B cell (primary cell): ENCODE results near the gene VSIG10. TPM values are rescaled to one million over a fixed set of nuclear protein-coding genes. Genes with fewer than 3 reads are reported as not detected.

ENCODE experiments used
- ATAC-seq: fragments of 200-7000 bp; cut with Tn5 transposase; one replicate; pipeline ENCODE4 v1.10.0; 2021; ENCODE audit warnings: low read depth, mild to moderate bottlenecking, moderate number of reproducible peaks, moderate library complexity
- CTCF ChIA-PET: fragments of 350-600 bp; sonication (Branson Sonifier 250); formaldehyde crosslinking; loops from one replicate; lab custom pipeline; 2021; ENCODE audit warnings: antibody characterized with exemption, inconsistent platforms; lab: Charles Lee
- POLR2A ChIA-PET: fragments of 350-600 bp; sonication (Branson Sonifier 250); formaldehyde crosslinking; loops from one replicate; lab custom pipeline; 2021; ENCODE audit warnings: antibody characterized with exemption; lab: Charles Lee
- DNase-seq: peaks from one replicate; pipeline ENCODE4 v3.0.0; 2013
- H2AFZ ChIP-seq: 2 replicates; pipeline ENCODE4 v1.6.1; 2012; ENCODE audit warnings: mild to moderate bottlenecking, low read depth, low read length; ENCODE audit not compliant: insufficient read depth, poor library complexity, severe bottlenecking
- H3K27ac ChIP-seq, 2 donors: 1 replicate in 1 of 2; 2 replicates in 1 of 2; pipeline ENCODE4 v1.5.1; 2012 to 2013; ENCODE audit warnings: low read length in 2 of 2, mild to moderate bottlenecking in 2 of 2, moderate library complexity in 1 of 2
- H3K27me3 ChIP-seq, 4 experiments: fragments of 200-600 bp in 1 of 4; sonication (generic) in 1 of 4; replicated peaks in 1 of 4; 1 replicate in 2 of 4; 2 replicates in 2 of 4; pipeline versions ENCODE4 v1.6.1 to v1.7.0; 2013 to 2016; ENCODE audit warnings: low read length in 3 of 4, mild to moderate bottlenecking in 2 of 4, mixed read lengths in 1 of 4, moderate library complexity in 1 of 4; ENCODE audit not compliant: insufficient read depth in 4 of 4, control insufficient read depth in 3 of 4; ENCODE audit errors: control extremely low read depth in 1 of 4
- H3K36me3 ChIP-seq, 2 experiments: replicated peaks in 1 of 2; 1 replicate in 1 of 2; 2 replicates in 1 of 2; pipeline versions ENCODE4 v1.6.1 to v1.7.1; 2013; ENCODE audit warnings: low read length in 1 of 2; ENCODE audit not compliant: insufficient read depth in 2 of 2, control insufficient read depth in 1 of 2; ENCODE audit errors: control extremely low read depth in 1 of 2, extremely low read depth in 1 of 2
- H3K4me1 ChIP-seq, 2 donors: fragments of 200-600 bp in 1 of 2; sonication (generic) in 1 of 2; 1 replicate in 1 of 2; 2 replicates in 1 of 2; pipeline versions ENCODE4 v1.5.1 to v1.6.1; 2013 to 2017; ENCODE audit warnings: low read length in 2 of 2; ENCODE audit not compliant: control insufficient read depth in 2 of 2, insufficient read depth in 2 of 2
- H3K4me2 ChIP-seq: replicated peaks from 2 replicates; pipeline ENCODE3; 2012; ENCODE audit warnings: mild to moderate bottlenecking, low read depth, low read length; ENCODE audit not compliant: poor library complexity, severe bottlenecking
- H3K4me3 ChIP-seq, 5 experiments: fragments of 200-600 bp in 1 of 5; sonication (generic) in 1 of 5; 1 replicate in 3 of 5; 2 replicates in 2 of 5; pipeline versions ENCODE4 v1.5.1 to v1.7.0; 2011 to 2016; ENCODE audit warnings: low read length in 4 of 5, mild to moderate bottlenecking in 4 of 5, low read depth in 2 of 5, control low read depth in 1 of 5, moderate library complexity in 1 of 5; ENCODE audit not compliant: insufficient read depth in 1 of 5; ENCODE audit errors: control extremely low read depth in 1 of 5, extremely low read depth in 1 of 5
- H3K79me2 ChIP-seq: fragments of 200-600 bp; sonication (generic); one replicate; pipeline ENCODE4 v1.6.0; 2016; ENCODE audit warnings: low read length; ENCODE audit not compliant: control insufficient read depth, insufficient read depth
- H3K9ac ChIP-seq: fragments of 200-600 bp; sonication (generic); 2 replicates; pipeline ENCODE4 v1.6.1; 2017; ENCODE audit warnings: mild to moderate bottlenecking, low read length, moderate library complexity
- H3K9me3 ChIP-seq, 3 donors: one replicate each; pipeline versions ENCODE4 v1.6.1 to v1.7.1; 2013; ENCODE audit warnings: low read length in 2 of 3; ENCODE audit not compliant: control insufficient read depth in 2 of 3, insufficient read depth in 1 of 3; ENCODE audit errors: control extremely low read depth in 1 of 3
- H4K20me1 ChIP-seq: 2 replicates; pipeline ENCODE4 v1.6.0; 2012; ENCODE audit warnings: mild to moderate bottlenecking, low read length; ENCODE audit not compliant: insufficient read depth, control insufficient read depth, poor library complexity, severe bottlenecking
- H3K27ac Mint-ChIP-seq: one replicate; pipeline ENCODE4 v1.8.0; 2021; ENCODE audit warnings: mixed read lengths
- H3K27me3 Mint-ChIP-seq: one replicate; pipeline ENCODE4 v1.8.0; 2021; ENCODE audit warnings: mixed read lengths
- H3K4me1 Mint-ChIP-seq: one replicate; pipeline ENCODE4 v1.8.0; 2021; ENCODE audit warnings: mixed read lengths
- H3K4me3 Mint-ChIP-seq: one replicate; pipeline ENCODE4 v1.8.0; 2021; ENCODE audit warnings: mixed read lengths
- H3K9me3 Mint-ChIP-seq: one replicate; pipeline ENCODE4 v1.8.0; 2022; ENCODE audit warnings: mixed read lengths; ENCODE audit not compliant: insufficient read depth
- EZH2 ChIP-seq: IDR thresholded peaks from 2 replicates; pipeline ENCODE4 v1.6.1; 2012; ENCODE audit warnings: borderline replicate concordance, low read depth, mild to moderate bottlenecking, moderate library complexity, low read length; ENCODE audit not compliant: insufficient read depth, poor library complexity, severe bottlenecking
- WGBS: methylation state at CpG from one replicate; pipeline ENCODE4 v1.1.5; 2013; ENCODE audit warnings: missing lambda C conversion rate; ENCODE audit not compliant: insufficient coverage; 5-methylcytosine and 5-hydroxymethylcytosine counted together
- intact Hi-C: fragments of 100-400 bp; cut with micrococcal nuclease; formaldehyde crosslinking; loops from one replicate; pipeline ENCODE4 v1.10.0; 2022
- polyA plus RNA-seq: library from polyadenylated mRNA; depleted of rRNA; stranded (reverse); fragments of >200 nt; gene quantifications from 2 replicates; pipeline ENCODE4 v1.2.3, GENCODE V29; 2012
- total RNA-seq, 2 donors: library from RNA; stranded (reverse); fragments of 120-200 nt in 1 of 2; gene quantifications; 1 replicate in 1 of 2; 2 replicates in 1 of 2; pipeline versions ENCODE4 v1.2.3 to v1.2.4, GENCODE V29; 2013 to 2022
- TF ChIP-seq, protein P1 (sequence below): fragments of 200-600 bp; IDR thresholded peaks from one replicate; pipeline ENCODE4 v1.8.0; 2022; ENCODE audit warnings: antibody characterized with exemption, mild to moderate bottlenecking

The VSIG10 gene
- total and polyA plus RNA-seq, 2 donors (not counting 1 experiment from before 2014, with no cell fraction given), result 0.34 to 2.6 TPM

DNA sequence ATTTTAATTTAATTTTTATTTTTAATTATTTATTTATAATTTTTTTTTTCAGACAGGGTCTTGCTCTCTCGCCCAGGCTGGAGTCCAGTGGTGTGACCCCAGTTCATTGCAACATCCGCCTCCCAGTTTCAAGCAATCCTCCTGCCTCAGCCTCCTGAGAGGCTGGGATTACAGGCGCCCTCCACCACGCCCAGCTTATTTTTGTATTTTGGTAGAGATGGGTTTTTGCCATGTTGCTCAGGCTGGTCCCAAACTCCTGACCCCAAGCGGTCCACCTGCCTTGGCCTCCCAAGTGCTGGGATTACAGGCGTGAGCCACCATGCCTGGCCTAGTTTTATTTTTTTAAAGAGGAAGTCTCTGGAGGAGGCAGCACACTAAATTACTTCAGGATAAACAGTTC lies 18.5 kb upstream of the VSIG10 start:
- Histone ChIP-seq H3K27ac (no peak overlapping the region), H3K27me3 (no peaks in the 10 kb centered on the region), H2AFZ (no peak overlapping the region), H3K79me2 (no peaks in the 10 kb centered on the region), H3K9me3 (no peaks in the 10 kb centered on the region), H3K4me2 (no peak overlapping the region), H3K36me3 (no peaks in the 10 kb centered on the region), H3K9ac (no peak overlapping the region), H3K4me1 (no peaks in the 10 kb centered on the region), H3K4me3 (no peak overlapping the region), H4K20me1 (no peaks in the 10 kb centered on the region)
- TF ChIP-seq, protein P1, sequence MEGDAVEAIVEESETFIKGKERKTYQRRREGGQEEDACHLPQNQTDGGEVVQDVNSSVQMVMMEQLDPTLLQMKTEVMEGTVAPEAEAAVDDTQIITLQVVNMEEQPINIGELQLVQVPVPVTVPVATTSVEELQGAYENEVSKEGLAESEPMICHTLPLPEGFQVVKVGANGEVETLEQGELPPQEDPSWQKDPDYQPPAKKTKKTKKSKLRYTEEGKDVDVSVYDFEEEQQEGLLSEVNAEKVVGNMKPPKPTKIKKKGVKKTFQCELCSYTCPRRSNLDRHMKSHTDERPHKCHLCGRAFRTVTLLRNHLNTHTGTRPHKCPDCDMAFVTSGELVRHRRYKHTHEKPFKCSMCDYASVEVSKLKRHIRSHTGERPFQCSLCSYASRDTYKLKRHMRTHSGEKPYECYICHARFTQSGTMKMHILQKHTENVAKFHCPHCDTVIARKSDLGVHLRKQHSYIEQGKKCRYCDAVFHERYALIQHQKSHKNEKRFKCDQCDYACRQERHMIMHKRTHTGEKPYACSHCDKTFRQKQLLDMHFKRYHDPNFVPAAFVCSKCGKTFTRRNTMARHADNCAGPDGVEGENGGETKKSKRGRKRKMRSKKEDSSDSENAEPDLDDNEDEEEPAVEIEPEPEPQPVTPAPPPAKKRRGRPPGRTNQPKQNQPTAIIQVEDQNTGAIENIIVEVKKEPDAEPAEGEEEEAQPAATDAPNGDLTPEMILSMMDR, result no peak
- TF ChIP-seq EZH2, result no peak
- POLR2A ChIA-PET, result no interaction called here
- peaks cover 4% of the 10 kb centered on the region for H3K4me1 Mint-ChIP-seq
- H3K27ac Mint-ChIP-seq, result no peak overlapping the region
- no peak overlapping the region for H3K4me3 Mint-ChIP-seq
- CTCF ChIA-PET, result interaction anchor here (1.3 to 5.6 kb wide), 5 partner anchors 13 to 1422 kb away, joined by 4 to 46 read pairs (median 7); partner anchors contain the start of genes PEBP1 and SUDS3
- no peaks in the 10 kb centered on the region for H3K9me3 Mint-ChIP-seq
- WGBS, result 100% methylated on average over 2 of the region's 6 CpGs
- no peak for DNase-seq
- intact Hi-C loops, result no loop called here
- H3K27me3 Mint-ChIP-seq, result no peaks in the 10 kb centered on the region
- no peak for ATAC-seq

DNA sequence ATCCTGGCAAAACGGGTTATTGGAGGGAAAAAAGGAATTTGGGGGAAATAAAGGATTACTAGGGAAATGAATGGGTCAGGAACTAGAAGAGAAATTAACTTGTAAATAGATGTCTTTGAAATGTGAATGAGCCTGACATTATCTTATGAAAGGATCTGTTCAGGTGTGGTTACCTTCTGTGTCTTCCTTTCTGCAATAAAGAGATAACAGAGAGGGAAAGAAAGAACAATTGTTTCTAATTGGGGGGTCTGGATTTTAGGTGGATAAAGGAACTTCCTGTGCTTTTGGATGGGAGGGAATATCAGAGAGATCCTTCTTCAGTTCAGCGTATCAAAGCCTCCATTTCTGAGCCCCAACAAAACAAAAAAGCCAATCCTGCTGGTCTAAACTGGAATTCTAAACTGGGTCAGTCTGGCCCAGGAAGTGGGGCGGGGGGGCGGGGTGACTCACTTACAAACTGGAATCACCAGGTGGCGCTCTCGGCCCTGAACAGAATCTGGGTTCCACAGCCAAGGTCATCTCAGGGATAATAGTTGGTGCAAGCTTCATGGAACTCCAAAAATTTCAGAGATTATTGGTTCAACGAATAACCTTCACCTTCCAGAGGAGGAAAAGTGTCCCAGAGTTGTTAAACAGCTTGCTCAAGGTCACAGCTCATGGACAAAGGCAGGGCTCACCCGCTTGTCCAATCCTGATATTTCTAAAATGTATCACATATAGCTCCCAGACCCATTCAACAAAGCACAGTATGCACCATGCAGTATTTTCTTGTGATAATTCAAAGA lies 17.0 kb upstream of the VSIG10 start:
- CTCF ChIA-PET, result interaction anchor here (0.8 to 5.6 kb wide), 12 partner anchors 11 to 1424 kb away, joined by 3 to 46 read pairs (median 4); partner anchors contain the start of genes PEBP1, RFC5 and SUDS3
- Mint-ChIP-seq H3K27ac (peak overlapping the region; percentile 26), H3K4me1 (peaks cover 4% of the 10 kb centered on the region), H3K27me3 (no peaks in the 10 kb centered on the region), H3K9me3 (no peaks in the 10 kb centered on the region), H3K4me3 (no peak overlapping the region)
- no peak overlapping the region for H3K4me3 ChIP-seq
- DNase-seq (peak; percentile 61), ATAC-seq (peak; percentile 75)
- H3K9me3 ChIP-seq, result no peaks in the 10 kb centered on the region
- no peak overlapping the region for H3K27ac ChIP-seq
- H3K27me3 ChIP-seq, result no peaks in the 10 kb centered on the region
- WGBS, result 16% methylated on average over 3 of the region's 8 CpGs
- no peak overlapping the region for H3K4me2 ChIP-seq
- no peaks in the 10 kb centered on the region for H3K79me2 ChIP-seq
- H3K36me3 ChIP-seq, result no peaks in the 10 kb centered on the region
- POLR2A ChIA-PET, result interaction anchor here (0.9 kb wide), 1 partner anchor 255 kb away, joined by 3 read pairs; the partner anchor contains the start of gene SUDS3
- intact Hi-C loops, result loop anchor here (1.0 kb wide), 2 partner anchors 16 to 256 kb away; partner anchors contain the start of genes PEBP1 and SUDS3
- H3K4me1 ChIP-seq, result no peaks in the 10 kb centered on the region
- no peak overlapping the region for H2AFZ ChIP-seq
- no peak overlapping the region for H3K9ac ChIP-seq
- TF ChIP-seq, protein P1, result peak; percentile 88
- no peak for TF ChIP-seq EZH2
- H4K20me1 ChIP-seq, result no peaks in the 10 kb centered on the region
